Measurements from ENCODE around the gene CCDC80. TPM values are rescaled to one million over a fixed set of nuclear protein-coding genes. Genes with fewer than 3 reads are reported as not detected.

CCDC80 gene
- total and polyA plus RNA-seq, 11 donors = 10.4 to 538 (median 87.2) TPM

GRCh38 chr3:112639455-112640225 is 1.3 kb downstream of the CCDC80 start:
- DNase-seq (peak in 1 of 5 donors; percentile 63), ATAC-seq (no peak)
- H3K36me3 ChIP-seq = peaks cover 0 to 8% (median 0%) of the 10 kb centered on the region in 9 donors
- intact Hi-C loops (cut with DNase I) = loop anchor here in 9 of 10 donors (2.0 to 10.0 kb wide), 8 partner anchors 95 to 648 kb away; partner anchors contain the start of gene CD200R1 (in 3 of the 9)
- peak overlapping the region in 11 of 12 donors; percentile 26 to 68 (median 44) for H3K4me3 ChIP-seq
- H3K9me3 ChIP-seq = no peaks in the 10 kb centered on the region
- peak overlapping the region in 10 of 12 donors; percentile 33 to 86 (median 74) for H3K27ac ChIP-seq
- whole genome bisulfite sequencing, 4 donors = 85 to 91% (median 89%) methylated on average over 19 to 21 of the region's 21 CpGs
- TF ChIP-seq, protein P1, sequence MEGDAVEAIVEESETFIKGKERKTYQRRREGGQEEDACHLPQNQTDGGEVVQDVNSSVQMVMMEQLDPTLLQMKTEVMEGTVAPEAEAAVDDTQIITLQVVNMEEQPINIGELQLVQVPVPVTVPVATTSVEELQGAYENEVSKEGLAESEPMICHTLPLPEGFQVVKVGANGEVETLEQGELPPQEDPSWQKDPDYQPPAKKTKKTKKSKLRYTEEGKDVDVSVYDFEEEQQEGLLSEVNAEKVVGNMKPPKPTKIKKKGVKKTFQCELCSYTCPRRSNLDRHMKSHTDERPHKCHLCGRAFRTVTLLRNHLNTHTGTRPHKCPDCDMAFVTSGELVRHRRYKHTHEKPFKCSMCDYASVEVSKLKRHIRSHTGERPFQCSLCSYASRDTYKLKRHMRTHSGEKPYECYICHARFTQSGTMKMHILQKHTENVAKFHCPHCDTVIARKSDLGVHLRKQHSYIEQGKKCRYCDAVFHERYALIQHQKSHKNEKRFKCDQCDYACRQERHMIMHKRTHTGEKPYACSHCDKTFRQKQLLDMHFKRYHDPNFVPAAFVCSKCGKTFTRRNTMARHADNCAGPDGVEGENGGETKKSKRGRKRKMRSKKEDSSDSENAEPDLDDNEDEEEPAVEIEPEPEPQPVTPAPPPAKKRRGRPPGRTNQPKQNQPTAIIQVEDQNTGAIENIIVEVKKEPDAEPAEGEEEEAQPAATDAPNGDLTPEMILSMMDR (IDR thresholded peaks at IDR 0.05) = no peak
- no peak for TF ChIP-seq POLR2A (IDR thresholded peaks at IDR 0.05)
- H3K4me1 ChIP-seq = peaks cover 0 to 37% (median 13%) of the 10 kb centered on the region in 12 donors
- H3K27me3 ChIP-seq = peaks cover 0 to 12% (median 0%) of the 10 kb centered on the region in 9 donors

- Histone ChIP-seq H3K27me3 (peaks cover 0 to 5% (median 0%) of the 10 kb centered on the region in 9 donors), H3K27ac (peak overlapping the region in 10 of 12 donors; percentile 5 to 84 (median 64)), H3K9me3 (no peaks in the 10 kb centered on the region), H3K36me3 (peaks cover 0 to 8% (median 0%) of the 10 kb centered on the region in 9 donors), H3K4me1 (peaks cover 0 to 35% (median 11%) of the 10 kb centered on the region in 12 donors), H3K4me3 (peak overlapping the region in 11 of 12 donors; percentile 14 to 68 (median 44))
- DNase-seq (peak in 2 of 5 donors; percentile 45 to 58), ATAC-seq (peak in 2 of 4 donors; percentile 18 to 20)
- WGBS, 4 donors = 80 to 91% (median 90%) methylated on average over 17 of the region's 17 CpGs
- intact Hi-C loops (cut with DNase I) = no loop called here
- TF ChIP-seq POLR2A (IDR thresholded peaks at IDR 0.05) = no peak
- TF ChIP-seq, protein P1 (IDR thresholded peaks at IDR 0.05) = no peak
Measured at GRCh38 chr3:112638327-112639020, 2.5 kb downstream of the CCDC80 start.

DNA sequence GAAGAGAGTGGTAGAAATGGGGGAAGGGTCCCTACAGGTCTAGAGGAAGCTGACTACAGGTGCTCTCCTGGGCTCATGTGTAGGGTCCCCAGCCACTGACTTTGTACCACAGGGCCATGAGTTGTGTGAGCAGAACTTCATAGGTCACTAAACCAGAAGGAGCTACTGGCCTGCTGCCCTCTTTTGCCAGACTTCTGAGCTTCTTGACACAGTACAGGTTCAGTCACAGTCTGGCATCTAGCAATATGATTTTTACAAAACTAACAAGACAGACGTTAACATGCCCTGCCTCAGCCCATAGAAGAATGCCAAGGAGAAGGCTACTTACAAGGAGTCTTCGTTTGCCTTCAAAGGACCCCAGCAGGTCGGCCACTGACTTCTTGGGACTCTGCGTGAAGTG is 3.2 kb downstream of the CCDC80 start:
- WGBS, 4 donors = 74 to 88% (median 77%) methylated on average over 4 of the region's 4 CpGs
- DNase-seq = no peak
- H3K4me3 ChIP-seq = peak overlapping the region in 11 of 12 donors; percentile 14 to 68 (median 44)
- no peak for TF ChIP-seq POLR2A (IDR thresholded peaks at IDR 0.05)
- TF ChIP-seq, protein P1 (IDR thresholded peaks at IDR 0.05) = no peak
- H3K27me3 ChIP-seq = peaks cover 0 to 5% (median 0%) of the 10 kb centered on the region in 9 donors
- intact Hi-C loops (cut with DNase I) = no loop called here
- H3K9me3 ChIP-seq = no peaks in the 10 kb centered on the region
- peak overlapping the region in 10 of 12 donors; percentile 7 to 84 (median 64) for H3K27ac ChIP-seq
- H3K4me1 ChIP-seq = peaks cover 0 to 28% (median 12%) of the 10 kb centered on the region in 12 donors
- peaks cover 0 to 8% (median 0%) of the 10 kb centered on the region in 9 donors for H3K36me3 ChIP-seq
- ATAC-seq = no peak

Data from heart left ventricle (tissue), 16 donors.